H54 (cell line): Measurements from ENCODE around the gene BCL2L12.
"Not testable (repeated sequence)": the region's sequence is repeated elsewhere in the genome, so short reads cannot be mapped to it uniquely, and the experiment has no call there.

Experiments
- DNase-seq: peaks from one replicate; pipeline ENCODE4 v3.0.0; 2011; ENCODE audit warnings: low spot score, mixed read lengths; ENCODE audit not compliant: insufficient read length
- FAIRE-seq: peaks from 3 replicates; lab custom pipeline; 2011; peaks lifted over from hg19 to GRCh38; lab: Jason Lieb, UNC
- POLR2A ChIP-seq: IDR thresholded peaks from 2 replicates; pipeline ENCODE4 v1.6.1; 2011; ENCODE audit warnings: low read depth, mild to moderate bottlenecking, low read length

BCL2L12 gene, protein sequence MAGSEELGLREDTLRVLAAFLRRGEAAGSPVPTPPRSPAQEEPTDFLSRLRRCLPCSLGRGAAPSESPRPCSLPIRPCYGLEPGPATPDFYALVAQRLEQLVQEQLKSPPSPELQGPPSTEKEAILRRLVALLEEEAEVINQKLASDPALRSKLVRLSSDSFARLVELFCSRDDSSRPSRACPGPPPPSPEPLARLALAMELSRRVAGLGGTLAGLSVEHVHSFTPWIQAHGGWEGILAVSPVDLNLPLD

DNA sequence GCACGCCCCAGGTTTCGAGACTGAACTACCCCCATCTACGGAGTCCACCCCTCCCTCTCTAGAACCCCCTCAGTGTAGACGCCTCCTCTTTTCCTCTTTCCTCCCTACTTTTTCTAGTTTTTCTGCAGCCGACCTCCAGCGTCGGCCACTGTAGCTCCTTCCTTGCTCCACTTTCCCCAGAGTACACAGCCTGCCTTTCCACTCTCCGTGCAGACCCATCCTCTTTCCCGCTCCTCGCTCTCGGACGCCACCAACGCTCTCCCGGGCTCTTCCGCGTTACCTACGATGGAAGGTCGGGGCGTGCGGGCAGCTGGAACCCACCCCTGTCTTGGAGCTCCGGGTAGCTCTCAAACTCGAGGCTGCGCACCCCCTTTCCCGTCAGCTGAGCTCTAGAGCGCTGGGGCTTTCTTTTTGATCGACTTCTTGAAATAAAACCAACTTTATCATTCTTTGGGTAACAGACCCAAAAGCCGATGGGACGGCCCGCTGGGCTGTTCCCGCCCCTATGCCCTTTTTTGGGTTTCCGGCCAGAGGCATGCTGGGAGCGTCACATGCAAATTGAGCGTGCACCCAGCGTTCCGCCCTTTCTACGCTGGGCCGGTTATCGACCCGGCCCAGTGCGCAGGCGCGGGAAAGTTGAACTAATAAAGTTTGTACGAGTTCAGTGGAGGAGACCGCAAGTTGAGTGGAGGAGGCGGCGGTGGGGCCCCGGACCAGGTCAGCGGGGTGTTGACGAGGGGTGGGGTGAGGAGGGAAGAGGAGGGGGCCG lies at the start of gene BCL2L12, which contains the start of gene IRF3:
Gene BCL2L12 (plus strand): TSS at position 583 of the 769 bp plus-strand sequence. CDS start 760 bp downstream, outside the sequence.
Gene IRF3 (minus strand): TSS at position 507 of the 769 bp plus-strand sequence. CDS start 1,019 bp downstream, outside the sequence.
- peak; percentile 72 for TF ChIP-seq POLR2A

GRCh38 chr19:49616532-49616931 lies 49.2 kb upstream of the BCL2L12 start:
- TF ChIP-seq POLR2A: no peak
- no peak for FAIRE-seq
- no peak for DNase-seq

More for the DNA sequence above, at the start of gene BCL2L12, which contains the start of gene IRF3:
- DNase-seq (peak; percentile 95), FAIRE-seq (no peak)

- TF ChIP-seq POLR2A: no peak
- DNase-seq: no peak
- no peak for FAIRE-seq
These were observed 48.8 kb upstream of the BCL2L12 start for GRCh38 chr19:49616945-49617344.

DNA sequence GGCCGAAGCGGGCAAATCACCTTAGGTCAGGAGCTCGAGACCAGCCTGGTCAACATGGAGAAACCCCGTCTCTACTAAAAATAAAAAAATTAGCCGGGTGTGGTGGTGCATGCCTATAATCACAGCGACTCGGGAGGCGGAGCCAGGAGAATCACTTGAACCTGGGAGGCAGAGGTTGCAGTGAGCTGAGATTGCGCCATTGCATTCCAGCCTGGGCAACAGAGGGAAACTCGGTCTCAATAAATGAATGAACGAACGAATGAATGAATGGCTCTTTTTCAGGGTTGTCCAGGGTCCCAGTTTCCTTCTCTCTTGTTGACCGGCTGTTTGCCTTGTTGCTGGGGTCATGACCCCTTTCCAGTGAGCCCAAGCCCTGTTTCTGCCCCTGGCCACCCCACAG lies 47.9 kb upstream of the BCL2L12 start:
- FAIRE-seq, DNase-seq: not testable (repeated sequence)

DNA sequence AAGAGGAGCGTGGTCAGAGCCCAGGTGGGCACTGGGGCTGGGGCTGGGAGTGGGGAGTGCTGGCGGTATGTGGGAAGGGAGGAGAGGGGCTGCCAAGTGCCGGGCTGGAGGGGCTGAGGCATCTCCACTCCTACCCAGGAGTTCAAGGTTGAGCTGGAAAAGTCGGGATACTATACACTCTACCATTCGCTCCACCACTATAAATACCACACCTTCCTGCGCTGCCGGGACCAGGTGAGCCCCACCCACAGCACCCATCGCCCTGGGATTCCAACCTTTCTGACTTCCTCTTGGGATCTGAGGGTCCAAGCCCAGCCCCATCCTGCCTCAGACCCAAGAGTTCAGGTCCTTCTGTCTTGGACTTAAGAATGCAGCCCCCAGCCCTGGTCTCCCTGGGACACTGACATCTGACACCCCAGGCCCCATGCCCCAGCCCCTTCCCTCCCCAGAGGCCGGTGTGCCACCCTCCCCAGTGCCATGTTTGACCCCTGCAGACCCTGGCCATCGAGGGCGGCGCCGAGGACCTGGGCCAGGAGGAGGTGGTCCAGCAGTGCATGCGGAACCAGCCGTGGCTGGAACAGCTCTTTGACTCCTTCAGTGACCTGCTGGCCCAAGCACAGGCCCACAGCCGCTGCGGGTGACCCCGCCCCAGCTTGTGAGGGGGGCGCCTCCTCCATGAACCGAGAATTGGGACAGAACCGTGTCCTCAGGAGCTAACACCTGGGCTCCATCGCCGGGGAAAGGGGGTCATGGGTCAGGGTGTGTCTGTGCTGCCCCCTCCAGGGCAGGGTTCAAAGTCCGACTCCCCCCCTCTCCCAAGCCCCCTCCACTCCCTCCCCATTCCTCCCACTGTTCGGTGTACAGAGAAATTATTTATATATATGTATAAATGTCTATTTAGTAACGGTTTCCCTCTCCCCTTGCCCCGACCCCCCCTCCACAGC lies 40.5 kb upstream of the BCL2L12 start:
- DNase-seq (no peak), FAIRE-seq (no peak)
- no peak for TF ChIP-seq POLR2A

GRCh38 chr19:49626226-49626625 lies 39.5 kb upstream of the BCL2L12 start:
- FAIRE-seq (no peak), DNase-seq (no peak)
- TF ChIP-seq POLR2A: no peak

- no peak for FAIRE-seq
- TF ChIP-seq POLR2A: no peak
These were observed 36.1 kb upstream of the BCL2L12 start for GRCh38 chr19:49629659-49630058.

DNA sequence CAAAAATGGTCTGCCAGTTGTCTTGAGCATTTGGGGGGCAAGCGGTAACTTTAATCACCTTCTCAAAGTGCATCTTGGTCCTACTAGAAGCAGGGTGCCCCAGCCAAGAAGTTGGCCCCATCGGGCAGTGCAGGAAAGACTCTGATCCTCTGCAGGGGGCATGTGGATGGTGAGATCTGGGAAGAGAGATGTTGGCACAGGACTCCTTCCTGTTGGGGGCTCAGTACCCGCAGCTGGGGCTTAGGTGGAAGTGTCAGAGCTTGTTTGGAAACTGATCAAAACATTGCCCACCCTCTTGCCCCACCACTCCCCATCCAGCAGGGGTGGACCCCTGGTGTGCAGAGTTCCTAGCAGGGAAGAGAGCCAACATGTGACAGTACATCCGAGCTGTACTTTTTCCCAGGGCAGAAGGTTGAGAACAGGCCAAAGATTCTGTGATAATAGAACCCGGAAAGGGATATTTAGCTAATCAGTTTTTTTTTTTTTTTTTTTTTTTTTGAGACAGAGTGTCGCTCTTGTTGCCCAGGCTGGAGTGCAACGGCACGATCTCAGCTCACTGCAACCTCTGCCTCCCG lies 34.6 kb upstream of the BCL2L12 start:
- no peak for FAIRE-seq
- no peak for DNase-seq
- no peak for TF ChIP-seq POLR2A

More at GRCh38 chr19:49629659-49630058, 36.1 kb upstream of the BCL2L12 start:
- no peak for DNase-seq

DNA sequence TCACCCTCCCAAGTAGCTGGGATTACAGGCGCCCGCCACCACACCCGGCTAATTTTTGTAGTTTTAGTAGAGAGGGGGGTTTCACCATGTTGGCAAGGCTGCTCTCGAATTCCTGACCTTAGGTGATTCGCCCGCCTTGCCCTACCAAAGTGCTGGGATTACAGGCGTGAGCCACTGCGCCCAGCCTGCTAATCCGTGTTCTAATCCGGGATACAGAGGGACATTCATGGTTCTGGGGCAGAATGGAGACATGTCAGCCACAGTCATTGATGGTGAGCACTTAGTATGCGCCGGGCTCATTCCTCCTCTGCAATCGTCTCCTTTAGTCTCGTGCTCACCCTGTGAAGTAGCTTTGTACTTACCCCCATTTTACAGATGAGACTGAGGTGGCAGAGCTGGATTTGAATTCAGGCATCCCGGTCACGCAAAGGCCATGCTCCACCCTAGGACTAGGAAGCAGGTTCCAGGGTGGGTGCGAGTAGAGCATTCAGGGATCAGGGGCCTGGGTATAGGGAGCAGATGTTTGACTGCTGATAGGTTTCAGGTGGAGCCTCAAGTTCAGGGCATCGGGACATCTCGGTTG lies 34.0 kb upstream of the BCL2L12 start:
- no peak for DNase-seq
- no peak for FAIRE-seq
- no peak for TF ChIP-seq POLR2A

GRCh38 chr19:49632576-49632975 lies 33.2 kb upstream of the BCL2L12 start:
- DNase-seq (no peak), FAIRE-seq (no peak)
- no peak for TF ChIP-seq POLR2A

DNA sequence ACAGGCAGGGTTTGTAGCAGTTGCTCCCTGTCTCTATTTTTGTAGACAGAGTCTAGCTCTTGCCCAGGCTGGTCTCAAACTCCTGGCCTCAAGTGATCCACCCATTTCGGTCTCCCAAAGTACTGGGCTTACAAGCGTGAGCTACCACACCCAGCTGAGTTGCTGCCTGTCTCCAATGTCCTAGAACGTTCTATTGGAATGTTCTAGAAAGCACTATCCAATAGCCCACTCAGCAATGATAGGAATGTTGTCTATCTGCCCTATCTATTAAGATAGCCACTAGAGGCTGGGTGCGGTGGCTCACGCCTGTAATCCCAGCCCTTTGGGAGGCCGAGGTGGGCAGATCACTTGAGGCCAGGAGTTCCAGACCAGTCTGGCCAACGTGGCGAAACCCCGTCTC lies 32.5 kb upstream of the BCL2L12 start:
- DNase-seq, FAIRE-seq: not testable (repeated sequence)

DNA sequence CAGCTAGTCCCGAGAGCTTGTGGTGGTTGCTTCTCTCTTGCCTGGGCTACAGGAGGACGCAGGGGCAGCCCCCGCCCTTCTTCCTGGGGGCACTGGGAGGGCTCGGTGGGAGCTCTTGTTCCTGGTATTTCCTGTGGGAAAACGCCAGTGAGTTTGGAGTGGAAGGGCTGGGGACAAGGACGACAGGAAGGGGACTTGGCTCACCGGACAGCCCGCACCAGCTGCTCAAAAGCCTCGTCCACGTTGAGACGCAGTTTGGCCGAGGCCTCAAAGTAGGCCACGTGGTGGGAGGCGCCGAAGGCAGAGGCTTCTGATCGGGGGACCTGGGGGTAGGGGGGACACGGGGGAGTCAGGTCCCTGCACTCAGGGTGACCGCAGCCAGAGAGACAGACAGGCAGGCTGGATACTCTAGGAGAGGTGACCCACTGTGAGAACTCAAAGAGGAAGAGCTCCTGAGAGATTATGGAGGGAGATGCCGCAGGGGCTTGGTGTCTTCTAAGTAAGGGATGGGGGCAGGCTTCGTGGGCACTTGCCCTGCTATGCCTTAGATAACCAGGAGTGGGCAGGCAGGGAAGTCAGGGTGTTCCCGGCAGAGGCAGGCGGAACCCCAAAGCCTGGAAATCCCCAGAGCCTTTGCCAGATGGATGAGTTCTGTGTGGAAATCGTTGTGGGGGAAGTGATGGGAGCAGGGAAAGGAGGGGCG lies 30.1 kb upstream of the BCL2L12 start:
- no peak for TF ChIP-seq POLR2A
- FAIRE-seq: no peak
- DNase-seq: no peak
